Mucosa of stomach (tissue), 1 donor: ENCODE data around the gene GPR55.

Source experiments
- H3K27me3 ChIP-seq: one replicate; pipeline ENCODE4 v1.7.0; 2013; ENCODE audit warnings: mild to moderate bottlenecking, low read length; ENCODE audit not compliant: control insufficient read depth, insufficient read depth
- H3K36me3 ChIP-seq: one replicate; pipeline ENCODE4 v1.7.0; 2013; ENCODE audit warnings: low read length; ENCODE audit not compliant: control insufficient read depth, insufficient read depth
- H3K4me1 ChIP-seq: one replicate; pipeline ENCODE4 v1.7.0; 2013; ENCODE audit warnings: mild to moderate bottlenecking, low read length; ENCODE audit not compliant: control insufficient read depth, insufficient read depth
- H3K4me3 ChIP-seq: one replicate; pipeline ENCODE4 v1.7.0; 2013; ENCODE audit warnings: low read length
- H3K9ac ChIP-seq: one replicate; pipeline ENCODE4 v1.7.0; 2013; ENCODE audit warnings: mild to moderate bottlenecking, low read length, moderate library complexity
- H3K9me3 ChIP-seq: one replicate; pipeline ENCODE4 v1.7.0; 2013; ENCODE audit warnings: mild to moderate bottlenecking, low read length, moderate library complexity; ENCODE audit not compliant: control insufficient read depth
- donor health status: Pancreatic carcinoma.

Gene GPR55

DNA sequence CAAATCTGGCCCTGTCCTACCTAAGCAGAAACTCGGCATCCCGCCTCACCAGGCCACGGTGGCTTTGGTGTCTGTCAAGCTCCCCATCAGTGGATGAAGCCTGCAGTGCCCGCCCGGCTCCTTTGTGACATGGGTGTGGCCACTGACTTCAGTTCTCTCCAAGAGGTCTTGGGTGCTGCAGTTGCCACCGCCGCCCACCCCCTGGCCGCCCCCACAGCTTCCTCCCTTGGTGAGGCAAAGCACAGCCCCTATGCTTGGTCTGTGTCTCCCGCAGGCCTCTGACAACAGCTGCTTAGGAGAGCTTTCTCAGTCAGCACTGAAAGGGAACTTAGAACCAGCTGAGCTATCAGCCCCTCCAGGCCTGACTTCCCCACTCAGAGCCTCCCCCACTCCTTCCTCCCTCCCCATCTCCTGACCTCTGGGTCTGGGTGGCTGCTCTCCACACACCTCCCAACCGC is 22.9 kb upstream of the GPR55 start:
- H3K4me1 ChIP-seq = no peaks in the 10 kb centered on the region
- no peak overlapping the region for H3K4me3 ChIP-seq
- no peaks in the 10 kb centered on the region for H3K9me3 ChIP-seq
- H3K9ac ChIP-seq = no peak overlapping the region
- no peaks in the 10 kb centered on the region for H3K36me3 ChIP-seq
- no peaks in the 10 kb centered on the region for H3K27me3 ChIP-seq

DNA sequence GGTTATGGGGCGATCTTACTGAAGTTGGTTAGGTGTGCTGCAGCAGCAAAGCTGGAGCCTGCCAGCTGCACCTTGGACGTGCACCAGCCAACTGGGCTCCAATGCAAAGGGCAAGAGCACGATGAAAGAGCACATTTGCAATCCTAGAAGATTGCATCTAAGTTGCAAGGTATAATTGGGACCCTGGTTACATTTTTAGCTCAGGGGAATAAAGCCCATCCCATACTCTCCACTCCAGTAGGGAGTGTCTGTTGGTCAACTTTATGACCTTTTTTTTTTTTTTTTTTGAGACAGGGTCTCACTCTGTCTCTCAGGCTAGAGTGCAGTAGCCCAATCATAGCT is 22.2 kb upstream of the GPR55 start:
- Histone ChIP-seq H3K27me3 (no peaks in the 10 kb centered on the region), H3K9ac (no peak overlapping the region), H3K9me3 (no peaks in the 10 kb centered on the region), H3K4me3 (no peak overlapping the region), H3K36me3 (no peaks in the 10 kb centered on the region), H3K4me1 (no peaks in the 10 kb centered on the region)

DNA sequence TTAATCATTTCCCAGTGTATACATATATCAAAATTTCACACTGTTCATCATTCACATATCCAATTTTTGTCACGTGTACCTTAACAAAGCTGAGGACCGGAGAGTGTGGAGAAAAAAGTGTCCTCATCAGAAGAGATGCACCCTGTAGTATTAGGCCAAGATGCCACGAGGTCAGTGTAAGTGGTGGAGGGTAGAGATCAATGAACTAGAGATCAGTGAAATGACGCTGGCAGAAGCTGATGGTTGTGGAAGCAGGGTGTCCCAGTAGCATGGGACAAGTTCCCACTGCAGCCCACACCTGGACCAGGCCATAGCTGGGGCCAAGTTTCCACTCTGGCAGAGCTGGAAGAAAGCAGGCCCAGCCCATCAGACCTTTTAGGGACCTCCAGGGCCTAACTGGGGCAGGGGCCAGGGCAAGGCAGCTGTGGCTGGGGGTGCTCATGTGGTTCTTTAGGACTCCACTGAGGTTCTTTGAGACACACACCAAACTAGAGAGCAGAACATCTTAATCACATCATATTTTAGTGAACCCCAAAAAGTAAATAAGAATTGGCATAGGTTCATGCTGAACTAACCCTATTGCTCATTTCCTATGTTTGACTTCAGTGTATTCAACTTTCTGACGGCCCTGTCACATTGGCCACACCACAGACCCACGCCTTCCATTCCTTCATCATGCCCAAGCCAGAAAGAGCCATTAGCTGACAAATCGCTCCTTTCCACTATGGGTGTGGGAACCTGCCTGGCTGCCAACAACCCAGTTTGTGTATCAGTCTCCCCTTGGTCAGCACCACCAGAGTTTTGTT is 21.6 kb upstream of the GPR55 start:
- Histone ChIP-seq H3K4me1 (no peaks in the 10 kb centered on the region), H3K36me3 (no peaks in the 10 kb centered on the region), H3K27me3 (no peaks in the 10 kb centered on the region), H3K9ac (no peak overlapping the region), H3K9me3 (no peaks in the 10 kb centered on the region), H3K4me3 (no peak overlapping the region)

DNA sequence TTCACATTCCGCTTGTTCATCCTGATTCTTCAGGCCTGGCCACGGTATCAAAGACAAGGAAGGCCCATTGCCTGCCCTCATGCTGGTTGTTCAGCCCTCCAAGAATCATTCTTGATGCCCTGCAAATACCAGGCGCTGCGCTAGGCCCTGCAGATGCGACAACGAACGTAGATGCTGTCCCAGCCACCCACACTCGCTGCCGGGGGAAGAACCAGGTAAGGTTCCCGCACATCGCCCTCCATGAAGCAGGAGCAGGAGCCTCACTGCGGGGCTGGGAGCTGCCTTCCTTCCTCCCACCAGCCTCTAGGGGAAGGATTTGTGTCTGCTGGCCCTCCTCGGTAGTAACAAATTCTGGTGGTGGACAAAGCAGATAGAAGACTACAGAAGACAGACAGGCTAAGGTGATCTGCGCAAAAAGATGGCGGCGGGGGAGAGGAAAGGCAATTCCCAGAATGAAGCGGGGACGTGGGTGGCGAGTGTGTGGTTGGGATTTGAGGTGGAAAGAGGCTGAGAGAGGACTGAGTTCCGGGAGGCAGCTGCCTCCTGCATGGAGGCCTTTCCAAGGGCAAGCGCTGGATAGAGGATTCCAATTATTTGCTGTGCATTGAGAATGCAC is 19.8 kb upstream of the GPR55 start:
- H3K27me3 ChIP-seq = no peaks in the 10 kb centered on the region
- no peaks in the 10 kb centered on the region for H3K9me3 ChIP-seq
- no peaks in the 10 kb centered on the region for H3K4me1 ChIP-seq
- no peak overlapping the region for H3K9ac ChIP-seq
- H3K36me3 ChIP-seq = no peaks in the 10 kb centered on the region
- no peak overlapping the region for H3K4me3 ChIP-seq

DNA sequence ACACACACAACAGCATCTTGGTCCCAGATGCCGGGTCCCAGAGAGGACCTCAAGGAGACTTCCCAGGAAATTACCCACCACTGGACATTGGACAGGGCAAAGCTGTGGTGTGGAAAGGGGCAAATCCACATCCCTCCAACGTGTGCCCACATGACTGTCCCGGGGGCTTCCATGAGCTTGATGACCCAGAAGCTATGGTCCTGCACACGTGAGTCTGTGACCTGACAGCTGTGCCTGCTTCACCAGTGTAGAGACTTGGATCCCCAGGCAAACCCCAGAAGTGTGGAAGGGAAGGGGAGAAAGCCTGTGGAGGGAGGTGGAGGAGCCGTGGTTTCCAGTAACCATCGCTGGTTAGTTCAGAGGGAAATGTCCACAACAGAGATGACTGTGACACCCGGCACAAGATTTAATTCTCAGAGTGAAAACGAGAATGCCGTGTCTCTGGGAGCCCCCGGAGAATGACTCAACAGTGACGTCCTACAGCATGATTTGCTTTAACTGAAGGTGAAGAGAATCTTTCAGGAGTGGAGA is 19.1 kb upstream of the GPR55 start:
- Histone ChIP-seq H3K9me3 (no peaks in the 10 kb centered on the region), H3K9ac (no peak overlapping the region), H3K4me1 (no peaks in the 10 kb centered on the region), H3K4me3 (no peak overlapping the region), H3K36me3 (no peaks in the 10 kb centered on the region), H3K27me3 (no peaks in the 10 kb centered on the region)

DNA sequence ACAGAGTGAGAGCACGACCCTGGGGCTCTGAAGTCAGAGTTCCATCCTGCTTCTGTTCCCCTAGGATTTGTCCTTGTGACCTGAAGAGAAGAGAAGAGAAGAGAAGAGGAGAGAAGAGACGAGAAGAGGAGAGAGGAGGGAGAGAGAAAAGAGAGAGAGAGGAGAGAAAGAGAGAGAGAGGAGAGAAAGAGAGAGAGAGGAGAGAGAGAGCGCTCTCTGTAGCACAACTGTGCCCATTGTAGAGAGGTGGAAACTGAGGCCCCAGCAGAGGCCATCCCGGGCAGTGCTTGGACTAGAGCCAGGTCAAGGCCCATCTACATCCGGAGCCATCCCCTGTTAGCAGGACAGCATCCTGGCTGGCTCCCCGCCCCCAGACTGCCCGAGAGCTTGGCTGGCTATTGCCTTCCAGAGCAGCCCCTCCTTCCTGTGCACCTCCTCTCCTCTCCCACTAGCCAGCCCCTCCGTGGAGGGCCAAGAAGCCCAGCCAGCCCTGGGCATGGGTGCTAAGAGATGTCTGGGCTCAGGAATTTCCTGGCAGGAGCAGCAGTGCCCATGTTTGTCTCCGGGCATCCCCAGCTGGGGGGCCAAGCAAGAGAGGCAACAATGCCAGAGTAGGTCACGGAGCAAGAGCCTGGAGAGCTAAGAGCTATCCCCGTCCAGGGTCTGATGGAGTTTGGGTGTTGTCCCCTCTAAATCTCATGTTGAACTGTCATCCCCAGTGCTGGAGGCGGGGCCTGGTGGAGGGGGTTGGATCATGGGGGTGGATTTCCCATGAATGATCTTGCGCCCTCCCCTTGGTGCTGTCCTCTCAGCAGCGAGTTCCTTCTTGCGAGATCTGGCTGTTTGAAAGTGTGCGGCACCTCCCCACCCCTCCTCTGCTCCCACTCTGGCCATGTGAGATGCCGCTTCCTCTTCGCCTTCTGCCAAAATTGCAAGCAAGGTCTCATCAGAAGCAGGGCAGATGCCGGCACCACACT is 18.2 kb upstream of the GPR55 start:
- no peak overlapping the region for H3K9ac ChIP-seq
- H3K36me3 ChIP-seq = no peaks in the 10 kb centered on the region
- no peaks in the 10 kb centered on the region for H3K4me1 ChIP-seq
- no peaks in the 10 kb centered on the region for H3K27me3 ChIP-seq
- no peak overlapping the region for H3K4me3 ChIP-seq
- no peaks in the 10 kb centered on the region for H3K9me3 ChIP-seq

DNA sequence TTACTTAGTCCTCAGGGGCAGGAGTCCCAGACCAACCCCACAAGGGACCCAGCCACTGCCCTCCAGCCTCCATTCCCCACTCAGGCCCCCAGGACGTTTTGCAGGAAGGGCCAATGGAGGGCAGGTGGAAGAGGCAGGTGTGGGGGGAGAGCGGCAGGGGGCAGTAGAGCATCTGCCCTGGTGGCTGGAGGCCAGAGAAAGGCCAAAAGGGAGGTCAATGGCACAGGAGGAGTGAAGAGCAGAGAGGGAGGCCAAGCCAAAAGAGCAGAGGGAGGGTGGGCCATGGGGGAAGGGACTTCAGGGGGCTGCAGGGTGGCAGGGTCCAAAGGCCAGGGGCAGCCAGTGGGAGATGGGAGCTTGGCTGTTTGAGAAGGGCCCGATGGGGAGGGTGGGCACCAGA is 17.3 kb upstream of the GPR55 start:
- no peak overlapping the region for H3K9ac ChIP-seq
- no peaks in the 10 kb centered on the region for H3K27me3 ChIP-seq
- H3K36me3 ChIP-seq = no peaks in the 10 kb centered on the region
- H3K9me3 ChIP-seq = no peaks in the 10 kb centered on the region
- no peaks in the 10 kb centered on the region for H3K4me1 ChIP-seq
- H3K4me3 ChIP-seq = no peak overlapping the region

DNA sequence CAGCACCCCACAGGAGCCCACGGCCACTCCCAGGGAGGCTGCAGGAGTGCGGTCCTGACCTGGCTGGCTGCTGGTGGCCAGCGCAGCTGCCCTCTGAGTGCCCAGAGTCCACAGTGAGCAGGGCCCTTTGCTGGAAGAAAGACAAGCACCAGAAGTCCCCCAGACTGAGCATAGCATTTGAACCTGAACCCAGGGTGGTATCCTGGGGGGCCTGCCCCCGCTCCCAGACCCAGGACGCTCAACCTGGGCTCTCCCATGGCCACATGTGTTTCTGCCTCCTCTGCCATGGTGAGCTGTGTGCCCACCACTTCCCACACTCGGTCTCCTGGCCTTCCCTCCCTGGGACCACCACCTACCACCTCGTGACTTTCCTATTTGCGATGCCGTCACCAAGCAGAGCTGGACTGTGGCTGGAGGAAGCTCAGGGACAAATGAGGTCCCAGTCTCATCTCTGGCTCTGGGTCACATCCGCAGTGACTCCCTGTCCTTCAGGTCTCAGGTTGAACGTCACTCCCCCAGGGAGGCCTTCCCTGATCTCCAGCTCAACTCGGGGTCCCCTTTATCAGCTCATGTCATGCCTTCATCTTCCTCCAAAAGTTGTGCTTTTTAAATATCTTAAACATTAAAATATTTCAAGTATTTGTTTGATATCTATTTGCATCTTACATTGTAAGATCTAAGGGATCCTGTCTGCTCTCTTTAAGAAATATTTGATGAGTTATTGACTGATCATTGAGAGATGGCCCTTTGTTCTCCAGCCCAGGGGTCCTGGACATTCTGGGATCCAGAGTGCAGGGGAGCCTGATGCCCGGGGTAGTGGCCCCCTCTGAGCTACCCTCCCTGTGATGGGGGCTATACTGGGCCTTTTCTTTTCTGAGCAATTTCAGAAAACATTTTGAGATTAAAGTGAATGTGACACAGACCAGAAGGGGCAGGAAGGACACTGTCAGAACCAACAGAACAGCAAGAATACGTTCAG is 16.4 kb upstream of the GPR55 start:
- Histone ChIP-seq H3K4me1 (no peaks in the 10 kb centered on the region), H3K27me3 (no peaks in the 10 kb centered on the region), H3K36me3 (no peaks in the 10 kb centered on the region), H3K9ac (no peak overlapping the region), H3K9me3 (no peaks in the 10 kb centered on the region), H3K4me3 (no peak overlapping the region)

DNA sequence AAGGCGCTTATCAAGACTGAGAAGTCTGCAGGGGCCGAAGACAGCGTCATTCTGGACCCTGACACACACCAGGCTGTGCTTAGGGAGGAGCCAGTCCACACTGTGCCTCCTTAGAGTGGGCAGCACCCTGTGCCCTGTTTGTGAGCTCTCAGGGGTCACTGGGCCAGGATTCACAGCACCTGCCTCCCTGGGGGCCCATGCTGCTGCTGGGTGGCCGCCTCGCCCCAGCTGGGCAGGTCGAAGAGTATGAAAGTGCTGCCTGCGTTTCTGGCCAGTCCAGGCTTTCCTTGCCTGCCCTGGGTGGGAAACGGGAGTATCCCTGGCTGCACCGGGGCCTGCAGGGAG is 15.4 kb upstream of the GPR55 start:
- H3K4me1 ChIP-seq = no peaks in the 10 kb centered on the region
- H3K9ac ChIP-seq = no peak overlapping the region
- no peaks in the 10 kb centered on the region for H3K36me3 ChIP-seq
- no peaks in the 10 kb centered on the region for H3K9me3 ChIP-seq
- no peaks in the 10 kb centered on the region for H3K27me3 ChIP-seq
- H3K4me3 ChIP-seq = no peak overlapping the region

DNA sequence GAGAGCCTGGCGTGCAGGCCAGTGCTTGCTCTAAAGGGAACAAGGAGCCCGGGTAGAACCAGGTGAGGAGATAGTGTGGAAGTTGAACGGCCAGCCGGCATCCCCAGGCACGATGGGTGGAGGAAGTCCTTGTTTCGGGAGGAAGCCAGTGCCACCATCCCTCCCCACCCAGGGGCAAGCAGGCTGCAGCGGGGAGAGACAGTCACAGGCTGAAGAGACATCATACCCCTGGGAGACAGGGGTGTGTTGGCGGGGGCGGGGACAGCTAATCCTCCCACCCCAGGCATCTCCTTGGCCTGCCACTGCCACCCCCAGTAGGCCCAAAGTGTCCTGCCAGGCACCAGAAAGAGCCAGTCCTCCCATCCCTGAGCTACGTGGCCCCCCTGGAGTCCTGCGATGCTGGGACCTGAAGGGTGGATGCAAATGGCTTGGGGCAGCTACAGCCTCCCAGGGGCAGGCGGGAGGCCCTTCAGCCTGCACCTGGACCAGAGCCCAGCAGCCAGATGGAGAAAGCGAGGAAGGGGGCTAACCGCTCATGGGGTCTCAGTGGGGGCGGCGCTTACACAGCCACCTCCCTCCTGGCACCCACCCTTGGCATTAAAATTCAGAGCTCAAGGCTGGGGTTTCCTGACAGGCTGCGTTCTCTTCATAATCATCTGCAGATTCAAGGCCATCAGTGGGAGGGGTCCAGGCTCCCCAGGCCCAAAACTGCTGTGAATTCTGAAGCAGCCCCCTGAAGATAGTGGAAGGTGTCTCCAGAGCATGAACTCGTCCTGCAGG is 14.8 kb upstream of the GPR55 start:
- Histone ChIP-seq H3K9me3 (no peaks in the 10 kb centered on the region), H3K9ac (no peak overlapping the region), H3K4me1 (no peaks in the 10 kb centered on the region), H3K27me3 (no peaks in the 10 kb centered on the region), H3K36me3 (no peaks in the 10 kb centered on the region), H3K4me3 (no peak overlapping the region)
